Measurements from ENCODE around the gene KPTN. TPM values are rescaled to one million over a fixed set of nuclear protein-coding genes. Genes with fewer than 3 reads are reported as not detected.

KPTN gene
- total and polyA plus RNA-seq, 2 experiments from 2014 or later = 10.1 to 22.6 TPM

GRCh38 chr19:47491358-47492136, 7.5 kb upstream of the KPTN start:
- H3K27me3 ChIP-seq = no peaks in the 10 kb centered on the region
- no peak overlapping the region for H3K27ac ChIP-seq
- H3K9me3 ChIP-seq (ENCODE audit: low read depth) = no peaks in the 10 kb centered on the region
- no peaks in the 10 kb centered on the region for H3K36me3 ChIP-seq (replicated peaks; ENCODE audit: insufficient read depth, low read depth)
- H3K79me2 ChIP-seq = no peaks in the 10 kb centered on the region
- DNase-seq (ENCODE audit: low spot score) = no peak
- no peak overlapping the region for H2AFZ ChIP-seq
- TF ChIP-seq CTCF (IDR thresholded peaks at IDR 0.05; ENCODE audit: poor library complexity) (no peak), EZH2phosphoT487 (IDR thresholded peaks at IDR 0.05; ENCODE audit: low read depth, severe bottlenecking, unreplicated experiment) (no peak), EZH2 (IDR thresholded peaks at IDR 0.05; ENCODE audit: borderline replicate concordance) (no peak)
- peaks cover under 1% of the 10 kb centered on the region for H4K20me1 ChIP-seq (ENCODE audit: insufficient read depth, poor library complexity, severe bottlenecking)
- no peaks in the 10 kb centered on the region for H3K9me2 ChIP-seq (replicated peaks; ENCODE audit: insufficient read depth)
- 96% methylated on average over 18 of the region's 22 CpGs for WGBS (ENCODE audit: low lambda C conversion rate, missing lambda C conversion rate)
- H3K4me3 ChIP-seq = no peak overlapping the region
- no peaks in the 10 kb centered on the region for H3K4me1 ChIP-seq (ENCODE audit: insufficient read depth)
- no peak overlapping the region for H3K4me2 ChIP-seq

GRCh38 chr19:47490847-47491246, 6.8 kb upstream of the KPTN start:
- no peaks in the 10 kb centered on the region for H3K36me3 ChIP-seq (replicated peaks; ENCODE audit: insufficient read depth, low read depth)
- no peaks in the 10 kb centered on the region for H3K27me3 ChIP-seq
- no peaks in the 10 kb centered on the region for H3K9me2 ChIP-seq (replicated peaks; ENCODE audit: insufficient read depth)
- no peak overlapping the region for H2AFZ ChIP-seq
- 72% methylated on average over 3 of the region's 3 CpGs for WGBS (ENCODE audit: low lambda C conversion rate, missing lambda C conversion rate)
- no peak overlapping the region for H3K27ac ChIP-seq
- H3K4me2 ChIP-seq = no peak overlapping the region
- TF ChIP-seq EZH2 (IDR thresholded peaks at IDR 0.05; ENCODE audit: borderline replicate concordance) (no peak), EZH2phosphoT487 (IDR thresholded peaks at IDR 0.05; ENCODE audit: low read depth, severe bottlenecking, unreplicated experiment) (no peak), CTCF (IDR thresholded peaks at IDR 0.05; ENCODE audit: poor library complexity) (no peak)
- H3K4me3 ChIP-seq = no peak overlapping the region
- H3K9me3 ChIP-seq (ENCODE audit: low read depth) = no peaks in the 10 kb centered on the region
- no peaks in the 10 kb centered on the region for H4K20me1 ChIP-seq (ENCODE audit: insufficient read depth, poor library complexity, severe bottlenecking)
- no peaks in the 10 kb centered on the region for H3K79me2 ChIP-seq
- DNase-seq (ENCODE audit: low spot score) = no peak
- no peaks in the 10 kb centered on the region for H3K4me1 ChIP-seq (ENCODE audit: insufficient read depth)

GRCh38 chr19:47490031-47490430, 6.0 kb upstream of the KPTN start:
- Histone ChIP-seq H3K36me3 (replicated peaks; ENCODE audit: insufficient read depth, low read depth) (no peaks in the 10 kb centered on the region), H3K9me2 (replicated peaks; ENCODE audit: insufficient read depth) (no peaks in the 10 kb centered on the region), H3K4me1 (ENCODE audit: insufficient read depth) (peaks cover under 1% of the 10 kb centered on the region), H3K27me3 (no peaks in the 10 kb centered on the region), H3K4me2 (no peak overlapping the region), H3K9me3 (ENCODE audit: low read depth) (no peaks in the 10 kb centered on the region), H3K27ac (no peak overlapping the region), H3K79me2 (no peaks in the 10 kb centered on the region), H3K4me3 (no peak overlapping the region), H4K20me1 (ENCODE audit: insufficient read depth, poor library complexity, severe bottlenecking) (no peaks in the 10 kb centered on the region), H2AFZ (no peak overlapping the region)
- no peak for DNase-seq (ENCODE audit: low spot score)
- no peak for TF ChIP-seq CTCF (IDR thresholded peaks at IDR 0.05; ENCODE audit: poor library complexity)
- WGBS (ENCODE audit: low lambda C conversion rate, missing lambda C conversion rate) = 96% methylated on average over 7 of the region's 7 CpGs

All from hepatocyte (in vitro differentiated cells).